Eye (tissue), 1 donor: ENCODE results near the gene MIA3.
A peak's percentile ranks its signal among the peaks of the same experiment; 100 is the strongest.
"Not testable (repeated sequence)": the region's sequence is repeated elsewhere in the genome, so short reads cannot be mapped to it uniquely, and the experiment has no call there.

Experiments used
- DNase-seq: peaks from one replicate; pipeline ENCODE4 v3.0.0-alpha.2; 2015

MIA3 gene

GRCh38 chr1:222623458-222623857, 5.6 kb downstream of the MIA3 start:
- no peak for DNase-seq

- no peak for DNase-seq
Observed at GRCh38 chr1:222624214-222624613, 6.3 kb downstream of the MIA3 start.

GRCh38 chr1:222627232-222627631, 9.3 kb downstream of the MIA3 start:
- DNase-seq, result no peak

GRCh38 chr1:222629921-222630535, 12.1 kb downstream of the MIA3 start:
- DNase-seq, result no peak

GRCh38 chr1:222631611-222632208, 13.8 kb downstream of the MIA3 start:
- no peak for DNase-seq

- no peak for DNase-seq
Observed at GRCh38 chr1:222632749-222633148, 14.9 kb downstream of the MIA3 start.

- DNase-seq, result peak; percentile 97
Observed at GRCh38 chr1:222634180-222635013, 16.5 kb downstream of the MIA3 start.

GRCh38 chr1:222641269-222641948, 23.5 kb downstream of the MIA3 start:
- DNase-seq, result no peak

GRCh38 chr1:222642468-222642867, 24.6 kb downstream of the MIA3 start:
- DNase-seq, result no peak

- no peak for DNase-seq
Observed at GRCh38 chr1:222643606-222643937, 25.7 kb downstream of the MIA3 start.

- DNase-seq, result peak; percentile 99
Observed at GRCh38 chr1:222643938-222644635, 26.2 kb downstream of the MIA3 start.

GRCh38 chr1:222644636-222644980, 26.7 kb downstream of the MIA3 start:
- DNase-seq, result no peak

- DNase-seq, result no peak
Observed at GRCh38 chr1:222652676-222653075, 34.8 kb downstream of the MIA3 start.

- no peak for DNase-seq
Observed at GRCh38 chr1:222653178-222653827, 35.4 kb downstream of the MIA3 start.

GRCh38 chr1:222654849-222655248, 37.0 kb downstream of the MIA3 start:
- no peak for DNase-seq

GRCh38 chr1:222656391-222657155, 38.7 kb downstream of the MIA3 start:
- DNase-seq, result no peak

GRCh38 chr1:222657899-222658298, 40.0 kb downstream of the MIA3 start:
- DNase-seq, result no peak

GRCh38 chr1:222663431-222663934, 45.6 kb downstream of the MIA3 start:
- no peak for DNase-seq

GRCh38 chr1:222665964-222666363, 48.1 kb downstream of the MIA3 start:
- DNase-seq, result no peak

- not testable (repeated sequence) for DNase-seq
Observed at GRCh38 chr1:222668184-222668583, 50.3 kb downstream of the MIA3 start.

- not testable (repeated sequence) for DNase-seq
Observed at GRCh38 chr1:222669107-222669506, 51.2 kb downstream of the MIA3 start.
